GM20000 (cell line): ENCODE results near the gene KYAT1.

ENCODE experiments used
- DNase-seq: peaks from one replicate; pipeline ENCODE4 v3.0.0; 2012; ENCODE audit warnings: low spot score
- TF ChIP-seq, protein P1 (sequence below): IDR thresholded peaks from 2 replicates; pipeline ENCODE4 v1.5.1; 2012; ENCODE audit warnings: mild to moderate bottlenecking, control low read depth; ENCODE audit errors: extremely low read depth, missing control alignments

KYAT1 gene

DNA sequence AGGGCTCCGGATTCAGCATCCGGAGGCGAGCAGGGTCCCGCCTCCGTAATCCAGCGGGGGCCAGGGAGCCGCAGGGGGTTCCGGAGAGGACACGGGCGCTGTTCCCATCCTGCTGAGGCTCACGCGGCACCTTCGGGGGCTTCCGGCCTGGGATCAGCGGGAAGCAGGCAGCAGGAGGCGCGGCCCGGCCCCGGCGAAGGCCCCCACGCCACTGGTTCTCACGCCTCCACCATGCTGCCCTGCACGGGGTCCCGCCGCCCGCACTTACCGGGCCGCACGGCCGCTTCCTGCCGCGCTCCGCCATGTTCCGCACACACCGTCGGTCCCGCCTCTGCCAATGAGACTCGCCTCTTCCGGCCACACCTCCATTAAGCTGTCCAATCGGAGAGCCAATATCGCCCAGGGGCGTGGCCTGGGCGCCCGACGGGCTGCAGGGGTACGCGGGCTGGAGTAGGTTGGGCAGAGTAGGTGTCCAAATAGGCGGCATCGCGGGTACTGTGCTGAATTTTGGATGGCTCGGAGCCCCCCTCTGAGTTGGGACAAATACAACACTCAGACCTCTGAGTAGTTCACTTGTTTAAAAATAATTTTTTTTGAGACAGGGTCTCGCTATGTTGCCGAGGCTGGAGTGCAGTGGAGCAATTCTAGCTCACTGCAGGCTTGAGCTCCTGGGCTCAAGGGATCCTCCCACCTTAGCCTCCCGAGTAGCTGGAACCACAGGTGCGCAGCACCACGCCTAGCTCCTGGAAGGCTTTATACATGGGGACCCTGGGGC is 52.1 kb downstream of the KYAT1 start, which contains the start of gene SPOUT1:
Gene SPOUT1, minus strand, starts transcription at position 318 of the 775 bp plus-strand sequence. Its CDS starts 14 bp downstream, at position 304.
- TF ChIP-seq, protein P1, sequence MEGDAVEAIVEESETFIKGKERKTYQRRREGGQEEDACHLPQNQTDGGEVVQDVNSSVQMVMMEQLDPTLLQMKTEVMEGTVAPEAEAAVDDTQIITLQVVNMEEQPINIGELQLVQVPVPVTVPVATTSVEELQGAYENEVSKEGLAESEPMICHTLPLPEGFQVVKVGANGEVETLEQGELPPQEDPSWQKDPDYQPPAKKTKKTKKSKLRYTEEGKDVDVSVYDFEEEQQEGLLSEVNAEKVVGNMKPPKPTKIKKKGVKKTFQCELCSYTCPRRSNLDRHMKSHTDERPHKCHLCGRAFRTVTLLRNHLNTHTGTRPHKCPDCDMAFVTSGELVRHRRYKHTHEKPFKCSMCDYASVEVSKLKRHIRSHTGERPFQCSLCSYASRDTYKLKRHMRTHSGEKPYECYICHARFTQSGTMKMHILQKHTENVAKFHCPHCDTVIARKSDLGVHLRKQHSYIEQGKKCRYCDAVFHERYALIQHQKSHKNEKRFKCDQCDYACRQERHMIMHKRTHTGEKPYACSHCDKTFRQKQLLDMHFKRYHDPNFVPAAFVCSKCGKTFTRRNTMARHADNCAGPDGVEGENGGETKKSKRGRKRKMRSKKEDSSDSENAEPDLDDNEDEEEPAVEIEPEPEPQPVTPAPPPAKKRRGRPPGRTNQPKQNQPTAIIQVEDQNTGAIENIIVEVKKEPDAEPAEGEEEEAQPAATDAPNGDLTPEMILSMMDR = no peak
- peak; percentile 98 for DNase-seq

DNA sequence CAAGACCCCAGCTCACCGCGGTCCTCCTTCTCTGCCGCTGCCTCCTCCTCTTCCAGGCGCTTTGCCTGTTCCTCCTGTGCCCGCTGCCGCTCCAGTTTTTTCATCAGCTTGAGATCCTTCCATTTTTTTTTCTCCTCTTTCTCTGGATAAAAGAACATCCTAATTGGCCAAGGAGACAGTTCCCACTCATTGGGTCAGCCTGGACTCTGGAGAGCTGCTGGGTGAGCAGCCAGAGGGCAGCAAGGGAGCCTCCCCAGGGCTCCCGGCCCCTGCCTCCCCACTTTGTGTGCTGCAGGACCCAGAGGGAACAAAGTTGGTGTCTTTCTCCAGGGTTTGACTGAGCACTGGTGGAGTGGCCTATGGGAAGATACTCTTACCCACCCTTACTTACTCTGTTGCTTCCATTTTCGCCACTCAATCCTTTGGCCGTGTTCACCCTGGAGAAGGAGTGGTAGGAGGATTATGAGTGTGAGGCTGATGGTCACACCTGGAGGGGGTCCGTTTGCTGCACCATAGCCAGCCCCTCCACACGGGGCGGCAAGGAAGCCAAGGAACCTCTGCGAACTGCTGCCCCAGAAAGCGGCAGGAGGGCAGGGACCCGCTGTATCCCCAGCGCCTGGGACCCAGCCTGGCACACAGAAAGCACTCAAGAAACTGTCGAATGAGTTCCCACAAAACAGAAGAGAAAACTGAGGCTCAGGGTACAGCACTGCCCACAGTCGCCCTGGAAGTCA is 52.9 kb downstream of the KYAT1 start:
- DNase-seq = no peak
- TF ChIP-seq, protein P1 = no peak

DNA sequence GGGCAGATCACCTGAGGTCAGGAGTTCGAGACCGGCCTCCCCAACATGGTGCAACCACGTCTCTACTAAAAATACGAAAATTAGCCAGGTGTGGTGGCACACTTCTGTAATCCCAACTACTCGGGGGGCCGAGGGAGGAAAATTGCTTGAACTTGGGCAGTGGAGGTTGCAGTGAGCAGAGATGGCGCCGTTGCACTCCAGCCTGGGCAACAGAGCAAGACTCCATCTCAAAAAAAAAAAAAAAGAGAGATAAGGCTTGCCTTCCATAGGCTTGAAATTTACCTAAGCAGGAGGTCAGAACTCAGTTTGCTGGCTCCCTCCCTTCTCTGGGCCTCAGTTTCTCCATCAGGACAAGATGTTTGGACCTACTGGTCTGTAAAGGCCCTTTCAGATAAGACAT is 53.5 kb downstream of the KYAT1 start:
- no peak for DNase-seq
- TF ChIP-seq, protein P1 = no peak

DNA sequence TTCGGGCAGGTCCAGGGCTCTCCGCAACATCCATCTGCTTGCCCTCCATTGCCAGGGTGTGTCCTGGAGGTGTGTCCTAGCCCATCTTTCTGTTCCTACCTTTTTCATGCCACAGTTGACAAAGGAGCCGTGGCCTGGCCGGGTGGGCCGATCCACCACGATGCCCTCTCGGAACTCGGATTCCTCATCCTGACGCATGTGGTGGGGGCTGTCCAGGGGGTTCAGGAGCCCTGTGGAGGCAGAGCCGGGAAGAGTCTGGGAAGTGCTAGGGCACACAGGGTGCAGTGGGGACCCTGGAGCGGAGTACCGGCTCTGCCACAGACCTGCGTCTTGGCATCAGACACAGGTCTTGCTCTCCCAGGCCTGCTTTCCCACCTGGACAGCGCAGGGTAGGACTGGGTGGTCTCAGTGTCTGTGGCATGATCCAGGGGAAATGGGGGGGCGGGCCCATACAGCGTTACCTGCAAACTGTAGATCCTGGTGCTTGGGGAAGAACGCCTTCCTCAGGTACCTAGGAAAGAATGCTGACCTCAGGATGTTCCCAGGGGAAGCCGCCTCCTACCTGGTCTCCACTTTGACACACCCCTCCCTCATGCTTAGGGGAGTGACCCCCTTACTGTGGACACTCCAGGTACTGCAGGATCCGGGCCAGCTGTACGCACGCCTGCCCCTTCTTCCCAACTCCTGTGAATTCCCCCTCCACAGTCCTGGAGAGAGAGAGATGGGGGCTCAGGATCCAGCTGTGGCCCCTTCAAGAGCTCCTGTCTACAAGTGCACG is 55.6 kb downstream of the KYAT1 start:
- TF ChIP-seq, protein P1 = no peak
- DNase-seq = no peak

DNA sequence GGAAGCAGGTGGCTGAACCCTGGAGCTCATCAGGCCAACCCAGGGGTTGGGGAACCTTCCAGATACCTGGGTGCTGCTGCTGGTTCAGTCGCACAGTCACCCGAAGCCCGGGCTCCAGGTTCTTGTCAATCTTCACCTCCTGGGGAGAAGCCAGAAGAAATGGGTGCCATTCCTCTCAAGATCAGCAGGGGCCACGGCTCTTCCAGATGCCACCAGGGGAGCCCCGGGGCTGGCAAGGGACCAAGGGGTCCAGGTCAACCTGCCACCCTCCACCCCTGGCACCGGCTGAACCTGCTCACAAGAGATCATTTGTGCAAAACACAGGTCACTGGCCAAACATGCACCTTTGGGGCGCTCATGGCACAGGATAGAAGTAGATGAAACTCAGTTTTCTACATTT is 56.8 kb downstream of the KYAT1 start:
- TF ChIP-seq, protein P1 = no peak
- DNase-seq = no peak

DNA sequence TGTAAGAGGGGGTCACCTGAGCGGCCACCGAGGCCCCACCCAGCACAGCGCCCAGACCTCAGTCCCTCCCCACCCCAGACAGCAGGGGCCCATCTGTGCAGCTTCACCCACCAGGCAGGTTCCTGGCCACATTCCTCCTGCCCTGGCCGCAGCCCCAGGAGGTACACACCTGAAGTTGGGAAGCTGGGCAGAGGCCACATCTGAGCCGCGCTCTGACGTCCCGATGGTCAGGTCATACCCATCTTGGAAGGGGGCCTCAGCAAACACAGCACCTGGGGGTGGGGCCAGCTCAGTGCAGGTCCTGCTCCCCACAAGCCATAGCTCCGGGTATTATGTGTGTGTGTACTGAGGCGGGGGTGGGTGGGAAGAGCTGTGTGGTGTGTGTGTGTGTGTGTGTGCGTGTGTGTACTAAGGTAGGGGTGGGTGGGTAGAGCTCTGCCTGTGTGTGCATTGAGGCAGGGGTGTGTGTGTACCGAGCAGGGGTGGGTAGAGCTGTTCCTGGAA is 57.8 kb downstream of the KYAT1 start:
- no peak for DNase-seq
- TF ChIP-seq, protein P1 = no peak

DNA sequence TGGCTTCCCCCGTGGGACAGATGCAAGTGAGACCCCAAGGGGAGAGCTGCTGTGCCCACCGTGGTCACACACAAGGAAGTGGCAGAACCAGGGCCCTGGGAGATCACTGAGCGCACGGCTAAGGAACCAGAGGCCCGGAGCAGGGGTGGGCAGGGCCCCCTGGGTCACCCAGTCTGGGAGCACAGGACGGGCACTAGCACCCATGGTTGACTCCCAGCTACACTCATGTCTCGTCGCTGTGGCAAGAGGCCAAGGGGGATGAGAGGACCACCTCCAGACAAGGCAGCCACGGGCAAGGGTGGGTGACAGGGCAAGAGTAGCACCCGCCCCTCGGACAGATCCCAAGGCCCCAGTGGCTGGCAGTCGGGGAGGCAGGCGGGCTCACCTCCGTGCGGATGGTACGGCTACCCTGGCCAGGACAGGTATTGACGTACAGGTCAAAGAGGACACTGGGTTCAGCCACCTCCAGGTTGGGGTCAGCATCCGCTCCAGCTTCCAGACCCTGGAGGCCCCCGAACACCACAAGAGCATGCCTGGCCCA is 58.3 kb downstream of the KYAT1 start:
- TF ChIP-seq, protein P1 = no peak
- DNase-seq = no peak
